ENCODE data around the gene DIS3L2.

The DIS3L2 gene

GRCh38 chr2:232085164-232085563, 123.7 kb downstream of the DIS3L2 start:
- TF ChIP-seq CTCF (IDR thresholded peaks at IDR 0.05): no peak

GRCh38 chr2:232085826-232086425, 124.4 kb downstream of the DIS3L2 start:
- TF ChIP-seq CTCF (IDR thresholded peaks at IDR 0.05): no peak

- no peak for TF ChIP-seq CTCF (IDR thresholded peaks at IDR 0.05)
Measured at GRCh38 chr2:232088771-232089170, 127.3 kb downstream of the DIS3L2 start.

- no peak for TF ChIP-seq CTCF (IDR thresholded peaks at IDR 0.05)
Measured at GRCh38 chr2:232094201-232094600, 132.7 kb downstream of the DIS3L2 start.

DNA sequence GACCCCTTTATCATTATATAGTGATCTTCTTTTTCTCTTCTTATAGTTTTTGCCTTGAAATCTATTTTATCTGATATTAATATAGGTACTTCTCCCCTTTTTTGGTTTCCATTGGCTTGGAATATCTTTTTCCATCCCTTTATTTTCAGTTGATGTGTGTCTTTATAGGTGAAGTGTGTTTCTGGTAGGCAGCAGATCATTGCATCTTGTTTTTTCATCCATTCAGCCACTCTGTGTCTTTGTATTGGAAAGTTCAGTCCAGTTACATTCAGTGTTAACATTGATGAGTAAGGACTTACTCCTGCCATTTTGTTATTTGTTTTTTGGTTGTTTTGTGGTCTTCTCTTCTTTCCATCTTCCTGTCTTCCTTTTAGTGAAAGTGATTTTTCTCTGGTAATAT, 133.4 kb downstream of the DIS3L2 start:
- no peak for TF ChIP-seq CTCF (IDR thresholded peaks at IDR 0.05)

- no peak for TF ChIP-seq CTCF (IDR thresholded peaks at IDR 0.05)
Measured at GRCh38 chr2:232097260-232097659, 135.7 kb downstream of the DIS3L2 start.

DNA sequence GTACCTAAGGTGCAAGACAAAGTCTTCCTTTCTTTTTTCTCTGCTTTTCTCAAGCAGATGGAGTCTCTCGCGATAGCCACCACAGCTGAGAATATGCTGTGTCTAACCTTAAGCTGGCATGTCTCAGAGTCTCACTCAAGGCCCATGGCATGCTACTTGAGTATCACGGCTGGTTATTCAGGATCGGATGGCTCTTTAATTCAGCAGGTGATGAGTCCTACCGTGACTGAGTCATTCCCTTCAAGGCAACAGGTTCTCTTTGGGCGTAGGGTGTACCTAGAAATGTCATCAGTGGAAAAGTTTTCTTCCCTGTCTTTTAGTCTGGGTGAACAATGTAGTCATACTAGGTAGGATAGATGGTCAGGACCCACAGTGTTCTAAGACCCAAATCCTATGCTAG, 136.2 kb downstream of the DIS3L2 start:
- no peak for TF ChIP-seq CTCF (IDR thresholded peaks at IDR 0.05)

DNA sequence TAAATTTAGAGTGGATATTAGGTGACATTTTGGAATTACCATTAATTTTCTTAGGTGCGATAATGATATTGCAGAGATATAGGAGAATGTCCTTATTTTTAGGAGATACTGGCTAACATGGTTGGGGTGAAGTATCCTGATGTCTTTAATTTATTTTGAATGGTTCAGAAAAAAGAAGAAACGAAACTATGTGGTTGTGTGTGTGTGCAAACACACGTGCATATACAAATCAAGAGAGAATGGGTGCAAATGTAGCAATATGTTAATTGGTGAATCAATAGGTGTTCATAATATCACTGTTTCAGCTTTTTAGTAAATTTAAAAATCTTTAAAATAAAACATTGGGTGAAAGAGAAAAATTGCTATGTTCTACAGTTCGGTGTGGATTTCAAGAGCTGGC, 140.9 kb downstream of the DIS3L2 start:
- no peak for TF ChIP-seq CTCF (IDR thresholded peaks at IDR 0.05)
